Liver (tissue), 9 donors: ENCODE measurements around the gene NDFIP1. TPM values are rescaled to one million over a fixed set of nuclear protein-coding genes. Genes with fewer than 3 reads are reported as not detected.
A peak's percentile ranks its signal among the peaks of the same experiment; 100 is the strongest.

Experiments
- DNase-seq: peaks from one replicate; pipeline ENCODE4 v3.0.0-alpha.2; 2017; ENCODE audit warnings: low spot score
- H3K27ac ChIP-seq, 2 donors: one replicate each; pipeline ENCODE4 v1.7.0; 2013; ENCODE audit warnings: inconsistent platforms in 2 of 2, low read length in 2 of 2, control low read depth in 1 of 2, low read depth in 1 of 2, mild to moderate bottlenecking in 1 of 2
- H3K27me3 ChIP-seq, 4 donors: one replicate each; pipeline versions ENCODE4 v1.6.1 to v1.7.0; 2013; ENCODE audit warnings: low read length in 3 of 4, inconsistent platforms in 1 of 4, mild to moderate bottlenecking in 1 of 4, moderate library complexity in 1 of 4; ENCODE audit not compliant: control insufficient read depth in 4 of 4, insufficient read depth in 4 of 4
- H3K36me3 ChIP-seq, 4 donors: one replicate each; pipeline versions ENCODE4 v1.6.1 to v1.7.0; 2013; ENCODE audit warnings: low read length in 3 of 4, mild to moderate bottlenecking in 3 of 4, low read depth in 1 of 4, moderate library complexity in 1 of 4; ENCODE audit not compliant: control insufficient read depth in 4 of 4, insufficient read depth in 3 of 4
- H3K4me1 ChIP-seq, 4 donors: one replicate each; pipeline versions ENCODE4 v1.6.1 to v1.7.0; 2013; ENCODE audit warnings: low read length in 3 of 4, mild to moderate bottlenecking in 3 of 4, moderate library complexity in 1 of 4; ENCODE audit not compliant: control insufficient read depth in 4 of 4, insufficient read depth in 4 of 4
- H3K4me3 ChIP-seq, 3 donors: one replicate each; pipeline versions ENCODE4 v1.6.1 to v1.7.0; 2013; ENCODE audit warnings: low read length in 3 of 3, control low read depth in 1 of 3, low read depth in 1 of 3, mild to moderate bottlenecking in 1 of 3
- H3K9ac ChIP-seq, 2 donors: one replicate each; pipeline ENCODE4 v1.7.0; 2013; ENCODE audit warnings: low read length in 2 of 2, mild to moderate bottlenecking in 2 of 2, moderate library complexity in 2 of 2, control low read depth in 1 of 2, low read depth in 1 of 2
- H3K9me3 ChIP-seq, 4 donors: one replicate each; pipeline versions ENCODE4 v1.6.1 to v1.7.0; 2013; ENCODE audit warnings: low read length in 3 of 4; ENCODE audit not compliant: control insufficient read depth in 4 of 4
- EGR1 ChIP-seq, 2 donors: IDR thresholded peaks; 2 replicates each; pipeline ENCODE4 v1.6.1; 2016 to 2018; ENCODE audit warnings: antibody characterized with exemption in 2 of 2, low read depth in 2 of 2
- FOXA1 ChIP-seq: IDR thresholded peaks from 2 replicates; pipeline ENCODE4 v1.6.1; 2016; ENCODE audit warnings: antibody characterized with exemption
- FOXA2 ChIP-seq: IDR thresholded peaks from 2 replicates; pipeline ENCODE4 v1.6.1; 2016; ENCODE audit warnings: antibody characterized with exemption
- GABPA ChIP-seq, 2 donors: IDR thresholded peaks in 1 of 2; conservative IDR thresholded peaks in 1 of 2; 2 replicates each; pipeline ENCODE4 v1.6.1; 2016; ENCODE audit warnings: antibody characterized with exemption in 2 of 2, mild to moderate bottlenecking in 1 of 2, moderate library complexity in 1 of 2
- HNF4A ChIP-seq, 2 donors: conservative IDR thresholded peaks; 2 replicates each; pipeline ENCODE4 v1.6.1; 2016; ENCODE audit warnings: antibody characterized with exemption in 2 of 2, mild to moderate bottlenecking in 2 of 2
- HNF4G ChIP-seq: IDR thresholded peaks from 2 replicates; pipeline ENCODE4 v1.6.1; 2016; ENCODE audit warnings: antibody characterized with exemption
- JUND ChIP-seq, 2 donors: IDR thresholded peaks; 2 replicates each; pipeline ENCODE4 v1.6.1; 2016; ENCODE audit warnings: antibody characterized with exemption in 2 of 2
- NR2F2 ChIP-seq: IDR thresholded peaks from 2 replicates; pipeline ENCODE4 v1.6.1; 2016; ENCODE audit warnings: antibody characterized with exemption
- RAD21 ChIP-seq, 2 donors: IDR thresholded peaks; 2 replicates each; pipeline ENCODE4 v1.6.1; 2016; ENCODE audit warnings: antibody characterized with exemption in 2 of 2, mild to moderate bottlenecking in 2 of 2
- RXRA ChIP-seq, 2 donors: IDR thresholded peaks; 2 replicates each; pipeline ENCODE4 v1.6.1; 2017 to 2018; ENCODE audit warnings: antibody characterized with exemption in 2 of 2, mild to moderate bottlenecking in 1 of 2
- SP1 ChIP-seq: IDR thresholded peaks from 2 replicates; pipeline ENCODE4 v1.6.1; 2018; ENCODE audit warnings: antibody characterized with exemption, mild to moderate bottlenecking
- TAF1 ChIP-seq: conservative IDR thresholded peaks from 2 replicates; pipeline ENCODE4 v1.6.1; 2016; ENCODE audit warnings: antibody characterized with exemption, mild to moderate bottlenecking
- YY1 ChIP-seq: IDR thresholded peaks from 2 replicates; pipeline ENCODE4 v1.6.1; 2016; ENCODE audit warnings: antibody characterized with exemption, mild to moderate bottlenecking
- WGBS: extraction: QIAGEN DNeasy Blood & Tissue Kit; methylation state at CpG from one replicate; pipeline ENCODE4 v1.1.7; 2013; 5-methylcytosine and 5-hydroxymethylcytosine counted together
- polyA plus RNA-seq, 2 donors: library from polyadenylated mRNA; stranded (reverse) in 1 of 2; unstranded in 1 of 2; fragments of 200-250 nt in 1 of 2; fragments of >200 nt in 1 of 2; fragmentation: Nextera tagmentation in 1 of 2; extraction: Ambion mirVana in 1 of 2; gene quantifications; one replicate each; pipeline versions ENCODE4 v1.2.1 to v1.2.3, GENCODE V29; 2013 to 2015
- total RNA-seq, 2 donors: library from RNA; depleted of rRNA; stranded (reverse); fragments of >200 nt; gene quantifications; one replicate each; pipeline ENCODE4 v1.2.3, GENCODE V29; 2014
- TF ChIP-seq, protein P1 (sequence below): IDR thresholded peaks from 2 replicates; pipeline ENCODE4 v1.6.1; 2016; ENCODE audit warnings: antibody characterized with exemption
- TF ChIP-seq, protein P2 (sequence below): fragments of 150-350 bp; IDR thresholded peaks from 2 replicates; pipeline ENCODE4 v1.5.1; 2017; ENCODE audit warnings: improper control_type of control experiment, low read depth, low read length; ENCODE audit not compliant: missing input control
- TF ChIP-seq, protein P3 (sequence below): IDR thresholded peaks from 2 replicates; pipeline ENCODE4 v1.6.1; 2016; ENCODE audit warnings: antibody characterized with exemption, mild to moderate bottlenecking
- TF ChIP-seq, protein P4 (sequence below): IDR thresholded peaks from 2 replicates; pipeline ENCODE4 v1.6.1; 2016; ENCODE audit warnings: antibody characterized with exemption
- donor health status: healthy.
- donor health status: healthy.
- donor health status: healthy.
- donor health status: healthy.
- donor health status: healthy.

The NDFIP1 gene
- total and polyA plus RNA-seq, 4 donors = 43.5 to 68.1 (median 57.1) TPM

DNA sequence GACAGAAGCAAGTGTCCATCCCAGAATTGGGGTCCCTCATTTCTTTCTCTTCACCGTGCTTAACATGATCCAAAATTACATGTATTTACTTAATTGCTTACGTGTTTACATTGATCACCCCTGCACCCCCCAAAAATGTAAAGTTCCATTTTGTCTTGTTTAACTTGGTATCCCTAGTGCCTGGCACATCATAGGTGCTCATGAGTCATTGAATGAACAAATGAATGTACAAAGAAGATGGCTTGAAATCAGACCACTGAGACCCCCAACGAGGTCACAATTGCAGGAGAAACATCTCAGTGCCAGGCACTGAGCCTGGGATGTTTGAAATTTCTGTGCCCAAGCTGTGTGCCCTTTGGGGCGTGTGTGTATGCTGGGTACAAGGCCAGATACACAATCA is 45.2 kb upstream of the NDFIP1 start:
- TF ChIP-seq HNF4G (no peak), FOXA2 (no peak), RAD21 (IDR thresholded peaks at IDR 0.05) (no peak), SP1 (no peak), RXRA (IDR thresholded peaks at IDR 0.05) (no peak), TAF1 (no peak), FOXA1 (no peak), NR2F2 (no peak), JUND (IDR thresholded peaks at IDR 0.05) (no peak)
- TF ChIP-seq, protein P1, sequence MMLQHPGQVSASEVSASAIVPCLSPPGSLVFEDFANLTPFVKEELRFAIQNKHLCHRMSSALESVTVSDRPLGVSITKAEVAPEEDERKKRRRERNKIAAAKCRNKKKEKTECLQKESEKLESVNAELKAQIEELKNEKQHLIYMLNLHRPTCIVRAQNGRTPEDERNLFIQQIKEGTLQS = no peak
- TF ChIP-seq, protein P2, sequence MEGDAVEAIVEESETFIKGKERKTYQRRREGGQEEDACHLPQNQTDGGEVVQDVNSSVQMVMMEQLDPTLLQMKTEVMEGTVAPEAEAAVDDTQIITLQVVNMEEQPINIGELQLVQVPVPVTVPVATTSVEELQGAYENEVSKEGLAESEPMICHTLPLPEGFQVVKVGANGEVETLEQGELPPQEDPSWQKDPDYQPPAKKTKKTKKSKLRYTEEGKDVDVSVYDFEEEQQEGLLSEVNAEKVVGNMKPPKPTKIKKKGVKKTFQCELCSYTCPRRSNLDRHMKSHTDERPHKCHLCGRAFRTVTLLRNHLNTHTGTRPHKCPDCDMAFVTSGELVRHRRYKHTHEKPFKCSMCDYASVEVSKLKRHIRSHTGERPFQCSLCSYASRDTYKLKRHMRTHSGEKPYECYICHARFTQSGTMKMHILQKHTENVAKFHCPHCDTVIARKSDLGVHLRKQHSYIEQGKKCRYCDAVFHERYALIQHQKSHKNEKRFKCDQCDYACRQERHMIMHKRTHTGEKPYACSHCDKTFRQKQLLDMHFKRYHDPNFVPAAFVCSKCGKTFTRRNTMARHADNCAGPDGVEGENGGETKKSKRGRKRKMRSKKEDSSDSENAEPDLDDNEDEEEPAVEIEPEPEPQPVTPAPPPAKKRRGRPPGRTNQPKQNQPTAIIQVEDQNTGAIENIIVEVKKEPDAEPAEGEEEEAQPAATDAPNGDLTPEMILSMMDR = no peak
- TF ChIP-seq, protein P3, sequence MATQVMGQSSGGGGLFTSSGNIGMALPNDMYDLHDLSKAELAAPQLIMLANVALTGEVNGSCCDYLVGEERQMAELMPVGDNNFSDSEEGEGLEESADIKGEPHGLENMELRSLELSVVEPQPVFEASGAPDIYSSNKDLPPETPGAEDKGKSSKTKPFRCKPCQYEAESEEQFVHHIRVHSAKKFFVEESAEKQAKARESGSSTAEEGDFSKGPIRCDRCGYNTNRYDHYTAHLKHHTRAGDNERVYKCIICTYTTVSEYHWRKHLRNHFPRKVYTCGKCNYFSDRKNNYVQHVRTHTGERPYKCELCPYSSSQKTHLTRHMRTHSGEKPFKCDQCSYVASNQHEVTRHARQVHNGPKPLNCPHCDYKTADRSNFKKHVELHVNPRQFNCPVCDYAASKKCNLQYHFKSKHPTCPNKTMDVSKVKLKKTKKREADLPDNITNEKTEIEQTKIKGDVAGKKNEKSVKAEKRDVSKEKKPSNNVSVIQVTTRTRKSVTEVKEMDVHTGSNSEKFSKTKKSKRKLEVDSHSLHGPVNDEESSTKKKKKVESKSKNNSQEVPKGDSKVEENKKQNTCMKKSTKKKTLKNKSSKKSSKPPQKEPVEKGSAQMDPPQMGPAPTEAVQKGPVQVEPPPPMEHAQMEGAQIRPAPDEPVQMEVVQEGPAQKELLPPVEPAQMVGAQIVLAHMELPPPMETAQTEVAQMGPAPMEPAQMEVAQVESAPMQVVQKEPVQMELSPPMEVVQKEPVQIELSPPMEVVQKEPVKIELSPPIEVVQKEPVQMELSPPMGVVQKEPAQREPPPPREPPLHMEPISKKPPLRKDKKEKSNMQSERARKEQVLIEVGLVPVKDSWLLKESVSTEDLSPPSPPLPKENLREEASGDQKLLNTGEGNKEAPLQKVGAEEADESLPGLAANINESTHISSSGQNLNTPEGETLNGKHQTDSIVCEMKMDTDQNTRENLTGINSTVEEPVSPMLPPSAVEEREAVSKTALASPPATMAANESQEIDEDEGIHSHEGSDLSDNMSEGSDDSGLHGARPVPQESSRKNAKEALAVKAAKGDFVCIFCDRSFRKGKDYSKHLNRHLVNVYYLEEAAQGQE = no peak
- H3K9ac ChIP-seq = no peak overlapping the region
- WGBS = 80% methylated on average over 4 of the region's 4 CpGs
- H3K36me3 ChIP-seq = no peaks in the 10 kb centered on the region
- H3K4me3 ChIP-seq = no peak overlapping the region
- H3K9me3 ChIP-seq = no peaks in the 10 kb centered on the region
- DNase-seq = no peak
- no peaks in the 10 kb centered on the region for H3K27me3 ChIP-seq
- H3K27ac ChIP-seq = no peak overlapping the region
- H3K4me1 ChIP-seq = no peaks in the 10 kb centered on the region

DNA sequence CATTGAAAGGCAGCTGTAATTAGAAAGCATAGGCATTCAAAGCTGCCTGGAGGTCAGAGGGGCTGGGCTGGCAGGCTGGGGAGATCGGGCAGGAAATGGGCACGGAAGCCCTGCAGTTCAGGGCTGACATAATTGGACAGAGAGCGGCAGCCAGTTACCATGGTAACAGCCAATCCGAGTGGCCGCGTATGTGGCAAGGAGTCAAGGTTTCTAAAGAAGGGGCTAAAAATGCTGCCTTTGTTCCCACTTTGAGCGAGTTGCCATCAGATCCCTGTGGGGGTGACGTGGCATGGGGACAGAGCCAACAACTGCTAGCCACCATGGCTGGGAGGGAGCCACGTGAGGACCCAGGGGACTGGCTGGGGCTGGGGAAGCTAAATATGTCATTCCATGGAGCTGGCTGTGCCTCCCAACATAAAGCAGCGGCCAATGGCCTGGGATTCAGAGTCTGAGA is 44.7 kb upstream of the NDFIP1 start:
- H3K9me3 ChIP-seq = no peaks in the 10 kb centered on the region
- no peak for TF ChIP-seq FOXA1
- TF ChIP-seq FOXA2 = no peak
- TF ChIP-seq NR2F2 = peak; percentile 27
- H3K4me3 ChIP-seq = no peak overlapping the region
- no peaks in the 10 kb centered on the region for H3K27me3 ChIP-seq
- DNase-seq = no peak
- WGBS = 52% methylated on average over 10 of the region's 10 CpGs
- H3K27ac ChIP-seq = no peak overlapping the region
- H3K9ac ChIP-seq = no peak overlapping the region
- H3K36me3 ChIP-seq = no peaks in the 10 kb centered on the region
- H3K4me1 ChIP-seq = no peaks in the 10 kb centered on the region

DNA sequence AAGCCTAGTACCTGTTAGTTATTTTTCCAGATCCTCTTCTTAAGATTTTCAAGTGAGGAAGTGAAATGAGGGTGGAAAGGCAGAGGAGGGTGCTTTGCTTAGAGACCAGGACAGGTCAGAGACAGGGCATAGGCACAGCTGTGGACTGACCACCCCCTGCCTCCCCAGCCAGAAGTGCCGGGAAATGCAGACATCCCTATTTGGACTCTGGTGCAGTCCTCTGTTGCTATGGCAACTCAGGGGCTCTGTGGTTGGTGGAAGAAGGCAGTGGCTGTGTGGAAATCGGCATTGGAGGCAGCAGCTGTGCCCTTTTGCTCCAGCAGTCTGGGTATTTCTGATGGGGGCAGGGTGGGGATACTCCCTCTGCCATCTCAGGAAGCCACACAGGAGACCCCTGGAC is 43.3 kb upstream of the NDFIP1 start:
- Histone ChIP-seq H3K36me3 (no peaks in the 10 kb centered on the region), H3K27me3 (no peaks in the 10 kb centered on the region), H3K9me3 (no peaks in the 10 kb centered on the region), H3K27ac (no peak overlapping the region), H3K4me3 (no peak overlapping the region), H3K9ac (no peak overlapping the region), H3K4me1 (no peaks in the 10 kb centered on the region)
- 56% methylated on average over 2 of the region's 2 CpGs for WGBS
- DNase-seq = no peak
- TF ChIP-seq, protein P1 = no peak
- TF ChIP-seq SP1 (no peak), GABPA (IDR thresholded peaks at IDR 0.05 in 1 of 2, conservative IDR thresholded peaks at IDR 0.05 in 1 of 2) (no peak), YY1 (no peak), HNF4G (no peak), JUND (IDR thresholded peaks at IDR 0.05) (no peak), RXRA (IDR thresholded peaks at IDR 0.05) (no peak), HNF4A (conservative IDR thresholded peaks at IDR 0.05) (no peak), EGR1 (IDR thresholded peaks at IDR 0.05; ENCODE audit: low read depth in 2 of 2) (no peak), NR2F2 (no peak)
- TF ChIP-seq, protein P4, sequence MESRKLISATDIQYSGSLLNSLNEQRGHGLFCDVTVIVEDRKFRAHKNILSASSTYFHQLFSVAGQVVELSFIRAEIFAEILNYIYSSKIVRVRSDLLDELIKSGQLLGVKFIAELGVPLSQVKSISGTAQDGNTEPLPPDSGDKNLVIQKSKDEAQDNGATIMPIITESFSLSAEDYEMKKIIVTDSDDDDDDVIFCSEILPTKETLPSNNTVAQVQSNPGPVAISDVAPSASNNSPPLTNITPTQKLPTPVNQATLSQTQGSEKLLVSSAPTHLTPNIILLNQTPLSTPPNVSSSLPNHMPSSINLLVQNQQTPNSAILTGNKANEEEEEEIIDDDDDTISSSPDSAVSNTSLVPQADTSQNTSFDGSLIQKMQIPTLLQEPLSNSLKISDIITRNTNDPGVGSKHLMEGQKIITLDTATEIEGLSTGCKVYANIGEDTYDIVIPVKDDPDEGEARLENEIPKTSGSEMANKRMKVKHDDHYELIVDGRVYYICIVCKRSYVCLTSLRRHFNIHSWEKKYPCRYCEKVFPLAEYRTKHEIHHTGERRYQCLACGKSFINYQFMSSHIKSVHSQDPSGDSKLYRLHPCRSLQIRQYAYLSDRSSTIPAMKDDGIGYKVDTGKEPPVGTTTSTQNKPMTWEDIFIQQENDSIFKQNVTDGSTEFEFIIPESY = no peak
- TF ChIP-seq, protein P2 = no peak
